CD14-positive monocyte (primary cell): ENCODE data around the gene MT2A. TPM values are rescaled to one million over a fixed set of nuclear protein-coding genes. Genes with fewer than 3 reads are reported as not detected.

Experiments used
- DNase-seq, 3 donors: peaks; one replicate each; pipeline ENCODE4 v3.0.0-alpha.2; 2011 to 2022
- H2AFZ ChIP-seq: 2 replicates; pipeline ENCODE4 v1.6.0; 2012; ENCODE audit warnings: mild to moderate bottlenecking, low read depth, low read length, inconsistent platforms; ENCODE audit not compliant: insufficient read depth, poor library complexity, severe bottlenecking
- H3K27ac ChIP-seq, 2 donors: 1 replicate in 1 of 2; 2 replicates in 1 of 2; pipeline ENCODE4 v1.5.1; 2012 to 2013; ENCODE audit warnings: low read length in 2 of 2, control low read depth in 1 of 2, inconsistent platforms in 1 of 2, low read depth in 1 of 2, mild to moderate bottlenecking in 1 of 2
- H3K27me3 ChIP-seq, 2 donors: one replicate each; pipeline versions ENCODE4 v1.6.0 to v1.6.1; 2011 to 2013; ENCODE audit warnings: low read length in 2 of 2; ENCODE audit not compliant: control insufficient read depth in 2 of 2, insufficient read depth in 2 of 2
- H3K36me3 ChIP-seq, 2 donors: replicated peaks in 1 of 2; 1 replicate in 1 of 2; 2 replicates in 1 of 2; pipeline versions ENCODE4 v1.5.1 to v1.6.1; 2012 to 2013; ENCODE audit warnings: low read length in 2 of 2, control low read depth in 1 of 2, inconsistent platforms in 1 of 2, mild to moderate bottlenecking in 1 of 2; ENCODE audit not compliant: insufficient read depth in 2 of 2, control insufficient read depth in 1 of 2
- H3K4me1 ChIP-seq, 2 donors: 1 replicate in 1 of 2; 2 replicates in 1 of 2; pipeline versions ENCODE4 v1.5.1 to v1.6.1; 2012 to 2013; ENCODE audit warnings: low read length in 2 of 2, control low read depth in 1 of 2, inconsistent platforms in 1 of 2, mild to moderate bottlenecking in 1 of 2, moderate library complexity in 1 of 2; ENCODE audit not compliant: insufficient read depth in 2 of 2, control insufficient read depth in 1 of 2
- H3K4me2 ChIP-seq: replicated peaks from 2 replicates; pipeline ENCODE3; 2012; ENCODE audit warnings: low read length, moderate library complexity, mild to moderate bottlenecking; ENCODE audit not compliant: poor library complexity, severe bottlenecking; ENCODE audit errors: extremely low read depth
- H3K4me3 ChIP-seq, 3 experiments: fragments of 200-600 bp in 1 of 3; sonication (generic) in 1 of 3; replicated peaks in 1 of 3; 1 replicate in 2 of 3; 2 replicates in 1 of 3; pipeline ENCODE4 v1.5.1; 2011 to 2013; ENCODE audit warnings: low read length in 3 of 3, mild to moderate bottlenecking in 3 of 3, control low read depth in 2 of 3, low read depth in 2 of 3, inconsistent platforms in 1 of 3, moderate library complexity in 1 of 3
- H3K79me2 ChIP-seq: 2 replicates; pipeline ENCODE4 v1.6.0; 2012; ENCODE audit warnings: mild to moderate bottlenecking, control low read depth, inconsistent platforms, low read length, moderate library complexity; ENCODE audit not compliant: insufficient read depth
- H3K9ac ChIP-seq: 2 replicates; pipeline ENCODE4 v1.6.0; 2017; ENCODE audit warnings: low read length, mild to moderate bottlenecking; ENCODE audit not compliant: insufficient read depth, poor library complexity, severe bottlenecking
- H3K9me3 ChIP-seq, 2 donors: replicated peaks in 1 of 2; 1 replicate in 1 of 2; 2 replicates in 1 of 2; pipeline versions ENCODE4 v1.5.1 to v1.6.1; 2012 to 2013; ENCODE audit warnings: low read length in 2 of 2, control low read depth in 1 of 2; ENCODE audit not compliant: control insufficient read depth in 1 of 2, insufficient read depth in 1 of 2
- H4K20me1 ChIP-seq: 2 replicates; pipeline ENCODE4 v1.6.0; 2012; ENCODE audit warnings: mild to moderate bottlenecking, low read length, control low read depth, moderate library complexity; ENCODE audit not compliant: insufficient read depth
- H3K27ac Mint-ChIP-seq, 7 donors: one replicate each; pipeline ENCODE4 v1.8.0; 2020; ENCODE audit warnings: mild to moderate bottlenecking in 7 of 7, mixed read lengths in 7 of 7, moderate library complexity in 6 of 7, inconsistent platforms in 2 of 7
- H3K27me3 Mint-ChIP-seq, 3 donors: one replicate each; pipeline ENCODE4 v1.8.0; 2021 to 2022; ENCODE audit warnings: low read depth in 3 of 3, mild to moderate bottlenecking in 3 of 3, mixed read lengths in 3 of 3, moderate library complexity in 3 of 3, inconsistent platforms in 1 of 3
- H3K36me3 Mint-ChIP-seq, 2 donors: one replicate each; pipeline ENCODE4 v1.8.0; 2020; ENCODE audit warnings: mixed read lengths in 2 of 2, inconsistent platforms in 1 of 2, mild to moderate bottlenecking in 1 of 2
- H3K4me1 Mint-ChIP-seq: one replicate; pipeline ENCODE4 v1.8.0; 2020; ENCODE audit warnings: mild to moderate bottlenecking, mixed read lengths
- H3K4me3 Mint-ChIP-seq, 2 donors: one replicate each; pipeline ENCODE4 v1.8.0; 2020; ENCODE audit warnings: mild to moderate bottlenecking in 2 of 2, mixed read lengths in 2 of 2, moderate library complexity in 1 of 2
- H3K9me3 Mint-ChIP-seq, 7 donors: one replicate each; pipeline ENCODE4 v1.8.0; 2020 to 2022; ENCODE audit warnings: mixed read lengths in 7 of 7, mild to moderate bottlenecking in 6 of 7, moderate library complexity in 6 of 7, inconsistent platforms in 2 of 7
- CTCF ChIP-seq: fragments of 200-600 bp; IDR thresholded peaks from one replicate; pipeline ENCODE4 v1.8.0; 2022; ENCODE audit warnings: antibody characterized with exemption, mild to moderate bottlenecking
- WGBS: methylation state at CpG from one replicate; pipeline ENCODE4 v1.1.5; 2013; ENCODE audit warnings: missing lambda C conversion rate; ENCODE audit not compliant: insufficient coverage; 5-methylcytosine and 5-hydroxymethylcytosine counted together
- intact Hi-C, 2 donors: fragments of 100-400 bp; cut with micrococcal nuclease; formaldehyde crosslinking; loops; one replicate each; pipeline versions ENCODE4 v1.15.0 to v1.15.1; 2023
- polyA minus RNA-seq: library from RNA; depleted of rRNA, polyadenylated mRNA; stranded (reverse); fragments of >200 nt; gene quantifications from 2 replicates; pipeline ENCODE4 v1.2.3, GENCODE V29; 2012
- polyA plus RNA-seq, 3 donors: library from polyadenylated mRNA; depleted of rRNA in 1 of 3; unstranded in 2 of 3; stranded (reverse) in 1 of 3; fragments of 300-500 nt in 2 of 3; fragments of >200 nt in 1 of 3; fragmentation: Illumina TruSeq in 2 of 3; gene quantifications; 1 replicate in 2 of 3; 2 replicates in 1 of 3; pipeline ENCODE4 v1.2.3, GENCODE V29; 2012 to 2021
- total RNA-seq, 12 experiments: library from RNA in 1 of 12; stranded (reverse) in 1 of 12; fragments of 120-200 nt in 1 of 12; gene quantifications; one replicate each; pipeline ENCODE4 v1.2.4 and lab custom pipeline; 2013 to 2026; ENCODE audit warnings: mixed read lengths in 6 of 12, inconsistent platforms in 1 of 12

MT2A gene
- total RNA-seq (2013) = 31.7 TPM
- 100 to 1,000 TPM in 2 of 3 donors, 10 to 100 TPM in 1; 26.8 to 228 (median 126) TPM for polyA plus RNA-seq
- 24.2 and 33.2 TPM in 2 replicates for polyA minus RNA-seq
- total RNA-seq (lab: John Stamatoyannopoulos, UW) = 2.2 to 10.4 (median 5.0) reads per million in 11 experiments

- Histone ChIP-seq H3K9ac (peak within 1 kb of the TSS; percentile 65), H3K4me2 (peak within 1 kb of the TSS; percentile 87), H3K79me2 (no peaks in the 10 kb centered on the region), H3K4me1 (peaks cover 34 to 41% of the 10 kb centered on the region in 2 donors), H3K9me3 (no peaks in the 10 kb centered on the region), H2AFZ (peak within 1 kb of the TSS; percentile 79), H3K27ac (peak within 1 kb of the TSS; percentile 81 to 93), H4K20me1 (no peaks in the 10 kb centered on the region), H3K27me3 (no peaks in the 10 kb centered on the region), H3K4me3 (peak within 1 kb of the TSS; percentile 87 to 97 (median 87)), H3K36me3 (no peaks in the 10 kb centered on the region)
- peaks cover 43% of the 10 kb centered on the region for H3K4me1 Mint-ChIP-seq
- H3K27me3 Mint-ChIP-seq = peaks cover 2 to 3% (median 2%) of the 10 kb centered on the region in 3 donors
- intact Hi-C loops = loop anchor here (10.0 kb wide), 3 partner anchors 97 to 577 kb away; partner anchors contain the start of genes NUDT21 (in 1 of the 2), OGFOD1 (in 1 of the 2), PSME3IP1 (in 1 of the 2) and RSPRY1 (in 1 of the 2)
- no peaks in the 10 kb centered on the region for H3K36me3 Mint-ChIP-seq
- peak within 1 kb of the TSS; percentile 87 to 94 for H3K4me3 Mint-ChIP-seq
- peak; percentile 84 to 91 (median 89) for DNase-seq
- H3K9me3 Mint-ChIP-seq = peaks cover 0 to 3% (median 0%) of the 10 kb centered on the region in 7 donors
- TF ChIP-seq CTCF = no peak
- H3K27ac Mint-ChIP-seq = peak within 1 kb of the TSS; percentile 88 to 96 (median 94)
- 7% methylated on average over 59 of the region's 62 CpGs for WGBS
Observed at GRCh38 chr16:56608043-56608875, at the start of gene MT2A. Gene MT2A (plus strand): TSS chr16:56608584. CDS start chr16:56608656, 72 bp downstream.

- H3K9me3 Mint-ChIP-seq = peaks cover 0 to 2% (median 0%) of the 10 kb centered on the region in 7 donors
- H3K4me3 ChIP-seq = no peak overlapping the region
- H3K4me2 ChIP-seq = no peak overlapping the region
- H3K36me3 ChIP-seq = no peaks in the 10 kb centered on the region
- H3K9me3 ChIP-seq = no peaks in the 10 kb centered on the region
- H4K20me1 ChIP-seq = no peaks in the 10 kb centered on the region
- H3K36me3 Mint-ChIP-seq = no peaks in the 10 kb centered on the region
- H3K9ac ChIP-seq = no peak overlapping the region
- H3K27me3 Mint-ChIP-seq = peaks cover 4 to 15% (median 7%) of the 10 kb centered on the region in 3 donors
- H3K4me3 Mint-ChIP-seq = no peak overlapping the region
- no peak for TF ChIP-seq CTCF
- no peaks in the 10 kb centered on the region for H3K4me1 ChIP-seq
- H2AFZ ChIP-seq = no peak overlapping the region
- no peaks in the 10 kb centered on the region for H3K79me2 ChIP-seq
- H3K27me3 ChIP-seq = no peaks in the 10 kb centered on the region
- H3K27ac Mint-ChIP-seq = no peak overlapping the region
- intact Hi-C loops = no loop called here
- H3K4me1 Mint-ChIP-seq = no peaks in the 10 kb centered on the region
- WGBS = 86% methylated on average over 1 of the region's 4 CpGs
- no peak overlapping the region for H3K27ac ChIP-seq
- DNase-seq = no peak
Observed at GRCh38 chr16:56559109-56559508, 49.3 kb upstream of the MT2A start.
